IMR-90 (cell line): Measurements from ENCODE around the gene MPG. TPM values are rescaled to one million over a fixed set of nuclear protein-coding genes. Genes with fewer than 3 reads are reported as not detected.

ENCODE experiments used
- ATAC-seq: fragments of 200-7000 bp; cut with Tn5 transposase; 2 replicates; pipeline ENCODE4 v1.9.1; 2020; ENCODE audit warnings: low read depth, mild to moderate bottlenecking, moderate library complexity
- BruUV-seq: library from RNA; stranded (reverse); fragments of 400-500 nt; replicated peaks from 2 replicates; lab custom pipeline; 2021; lab: Mats Ljungman, UMichigan
- CTCF ChIA-PET: fragments of 300-600 bp; formaldehyde crosslinking; extraction: SDS; loops from one replicate; lab custom pipeline; 2021; ENCODE audit warnings: antibody characterized with exemption; lab: Yijun Ruan, JAX
- POLR2A ChIA-PET: fragments of 300-600 bp; sonication (Branson Sonifier 250); formaldehyde crosslinking; loops from one replicate; lab custom pipeline; 2022; ENCODE audit warnings: antibody characterized with exemption; ENCODE audit not compliant: unreplicated experiment; lab: Charles Lee
- DNase-seq: peaks from one replicate; pipeline ENCODE4 v3.0.0; 2013
- H2AFZ ChIP-seq: replicated peaks from 2 replicates; pipeline ENCODE3; 2013; ENCODE audit warnings: low read length, mild to moderate bottlenecking; ENCODE audit not compliant: poor library complexity
- H2AK5ac ChIP-seq: 2 replicates; pipeline ENCODE4 v1.6.1; 2013; ENCODE audit warnings: low read depth, low read length, inconsistent platforms
- H2AK9ac ChIP-seq: replicated peaks from 2 replicates; pipeline ENCODE3; 2013; ENCODE audit warnings: mild to moderate bottlenecking, low read depth, low read length, moderate library complexity; ENCODE audit not compliant: poor library complexity
- H2BK120ac ChIP-seq: 2 replicates; pipeline ENCODE4 v1.6.1; 2013; ENCODE audit warnings: low read depth, low read length, inconsistent platforms
- H2BK15ac ChIP-seq: 3 replicates; pipeline ENCODE4 v1.6.1; 2013; ENCODE audit warnings: low read depth, low read length, inconsistent platforms
- H2BK20ac ChIP-seq: 2 replicates; pipeline ENCODE4 v1.6.1; 2013; ENCODE audit warnings: low read depth, mild to moderate bottlenecking, inconsistent platforms, low read length, moderate library complexity
- H2BK5ac ChIP-seq: 2 replicates; pipeline ENCODE4 v1.6.1; 2013; ENCODE audit warnings: mild to moderate bottlenecking, low read depth, low read length, inconsistent platforms; ENCODE audit not compliant: poor library complexity, severe bottlenecking
- H3K14ac ChIP-seq: replicated peaks from 2 replicates; pipeline ENCODE4 v1.6.1; 2013; ENCODE audit warnings: low read depth, low read length, inconsistent platforms
- H3K18ac ChIP-seq: 2 replicates; pipeline ENCODE4 v1.6.1; 2013; ENCODE audit warnings: low read depth, low read length, control low read depth
- H3K23ac ChIP-seq: 2 replicates; pipeline ENCODE4 v1.6.1; 2013; ENCODE audit warnings: low read depth, low read length, inconsistent platforms
- H3K27ac ChIP-seq: 2 replicates; pipeline ENCODE4 v1.5.1; 2013; ENCODE audit warnings: mild to moderate bottlenecking, control low read depth, low read length; ENCODE audit not compliant: insufficient read depth
- H3K27me3 ChIP-seq: 2 replicates; pipeline ENCODE4 v1.6.1; 2013; ENCODE audit warnings: low read length; ENCODE audit not compliant: control insufficient read depth, insufficient read depth
- H3K36me3 ChIP-seq: 2 replicates; pipeline ENCODE4 v1.6.1; 2013; ENCODE audit warnings: low read length, mixed read lengths; ENCODE audit not compliant: control insufficient read depth, insufficient read depth
- H3K4ac ChIP-seq: 2 replicates; pipeline ENCODE4 v1.6.1; 2013; ENCODE audit warnings: low read depth, low read length, inconsistent platforms
- H3K4me1 ChIP-seq: 2 replicates; pipeline ENCODE4 v1.6.1; 2013; ENCODE audit warnings: low read length, mixed read lengths; ENCODE audit not compliant: control insufficient read depth, insufficient read depth
- H3K4me2 ChIP-seq: 2 replicates; pipeline ENCODE4 v1.6.1; 2013; ENCODE audit warnings: low read depth, mild to moderate bottlenecking, control low read depth, low read length, moderate library complexity
- H3K4me3 ChIP-seq: 2 replicates; pipeline ENCODE4 v1.5.1; 2013; ENCODE audit warnings: low read depth, mild to moderate bottlenecking, control low read depth, low read length, moderate library complexity; ENCODE audit not compliant: insufficient read depth
- H3K56ac ChIP-seq: 2 replicates; pipeline ENCODE4 v1.6.1; 2013; ENCODE audit warnings: low read length, inconsistent platforms; ENCODE audit not compliant: insufficient read depth; ENCODE audit errors: extremely low read depth
- H3K79me1 ChIP-seq, 2 experiments: 2 replicates each; pipeline ENCODE4 v1.6.1; 2013; ENCODE audit warnings: low read length in 2 of 2, inconsistent platforms in 1 of 2, low read depth in 1 of 2
- H3K9ac ChIP-seq: 2 replicates; pipeline ENCODE4 v1.6.1; 2013; ENCODE audit warnings: low read depth, low read length, control low read depth
- H3K9me1 ChIP-seq: 2 replicates; pipeline ENCODE4 v1.6.1; 2013; ENCODE audit warnings: low read length, inconsistent platforms; ENCODE audit not compliant: insufficient read depth
- H3K9me3 ChIP-seq: 2 replicates; pipeline ENCODE4 v1.6.1; 2013; ENCODE audit warnings: low read length; ENCODE audit not compliant: control insufficient read depth, insufficient read depth
- H4K20me1 ChIP-seq: 2 replicates; pipeline ENCODE4 v1.6.1; 2013; ENCODE audit warnings: low read length, inconsistent platforms; ENCODE audit not compliant: insufficient read depth
- H4K5ac ChIP-seq: 2 replicates; pipeline ENCODE4 v1.6.1; 2013; ENCODE audit warnings: mild to moderate bottlenecking, low read depth, low read length, control low read depth
- H4K8ac ChIP-seq, 2 experiments: 2 replicates each; pipeline ENCODE4 v1.6.1; 2013; ENCODE audit warnings: low read depth in 2 of 2, low read length in 2 of 2, control low read depth in 1 of 2, inconsistent platforms in 1 of 2
- H4K91ac ChIP-seq: 2 replicates; pipeline ENCODE4 v1.6.1; 2013; ENCODE audit warnings: low read depth, low read length, inconsistent platforms; ENCODE audit not compliant: insufficient read depth
- BHLHE40 ChIP-seq: fragments of 150-350 bp; IDR thresholded peaks from 2 replicates; pipeline ENCODE4 v1.6.1; 2016; ENCODE audit warnings: mild to moderate bottlenecking, low read depth, low read length
- MXI1 ChIP-seq: IDR thresholded peaks from 2 replicates; pipeline ENCODE4 v1.6.1; 2012; ENCODE audit warnings: low read depth, mild to moderate bottlenecking, low read length, moderate library complexity, borderline replicate concordance
- SMC3 ChIP-seq: fragments of 150-350 bp; IDR thresholded peaks from 2 replicates; pipeline ENCODE4 v1.6.1; 2016; ENCODE audit warnings: low read depth, mild to moderate bottlenecking, antibody characterized with exemption, low read length, moderate library complexity
- WGBS, 2 experiments: methylation state at CpG; one replicate each; pipeline versions ENCODE4 v1.1.5 to v1.1.7; 2013; ENCODE audit warnings: missing lambda C conversion rate in 2 of 2; ENCODE audit not compliant: insufficient read length in 1 of 2; ENCODE audit errors: extremely low coverage in 2 of 2; 5-methylcytosine and 5-hydroxymethylcytosine counted together
- dilution Hi-C: fragments of 300-500 bp; cut with HindIII; formaldehyde crosslinking; loops from one replicate; pipeline ENCODE4 v1.14.3; 2018; ENCODE audit warnings: low sequenced_read_pairs; ENCODE audit not compliant: unreplicated experiment
- in situ Hi-C: fragments of 300-500 bp; cut with MboI; formaldehyde crosslinking; loops from 3 replicates; pipeline ENCODE4 v1.14.3; 2019; ENCODE audit warnings: low sequenced_read_pairs, inconsistent platforms, mixed read lengths
- intact Hi-C: fragments of 100-400 bp; cut with micrococcal nuclease; formaldehyde crosslinking; loops from 2 replicates; pipeline ENCODE4 v1.10.0; 2022
- polyA plus RNA-seq, 3 experiments: library from polyadenylated mRNA; depleted of rRNA; stranded (reverse); fragments of >200 nt; gene quantifications; 2 replicates each; pipeline ENCODE4 v1.2.3, GENCODE V29; 2012; ENCODE audit warnings: low replicate concordance in 1 of 3
- total RNA-seq: library from RNA; depleted of rRNA; stranded (reverse); fragments of >200 nt; gene quantifications from 2 replicates; pipeline ENCODE4 v1.2.3, GENCODE V29; 2012
- TF ChIP-seq, protein P1 (sequence below): fragments of 150-350 bp; IDR thresholded peaks from 2 replicates; pipeline ENCODE4 v1.6.1; 2017; ENCODE audit warnings: mild to moderate bottlenecking, antibody characterized with exemption, low read length, low read depth
- TF ChIP-seq, protein P2 (sequence below): conservative IDR thresholded peaks from 2 replicates; pipeline ENCODE4 v1.5.1; 2012; ENCODE audit warnings: mild to moderate bottlenecking, low read depth, low read length, improper control_type of control experiment

The MPG gene
- total and polyA plus RNA-seq, 2 of the 4 experiments (the other 2 are of a cell fraction), result 66.7 to 135 TPM

DNA sequence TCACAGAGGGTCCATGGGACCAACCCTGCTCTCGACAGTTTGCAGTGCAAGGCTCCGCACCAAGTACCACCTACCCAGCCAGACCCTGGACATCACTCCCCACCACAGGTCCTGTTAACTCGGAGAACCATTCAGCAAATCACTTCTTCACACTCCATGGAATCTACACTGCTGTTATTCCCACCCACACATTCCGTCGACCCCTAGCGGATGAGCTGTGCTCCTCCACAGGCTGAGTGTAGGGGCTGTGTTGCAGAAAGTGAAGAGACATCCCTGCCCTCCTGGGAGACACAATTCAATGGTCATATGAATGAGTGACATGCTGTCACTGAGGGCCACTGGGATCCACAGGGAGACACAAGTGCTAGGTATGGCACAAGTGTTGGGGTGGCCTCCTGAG is 27.5 kb downstream of the MPG start:
- Histone ChIP-seq H4K91ac (no peak overlapping the region), H2AK9ac (peak overlapping the region; percentile 58), H3K4me1 (no peaks in the 10 kb centered on the region), H4K5ac (no peak overlapping the region), H4K20me1 (peaks cover 14% of the 10 kb centered on the region; the same call in 1 of the 2 replicates), H2AK5ac (no peak overlapping the region), H2BK15ac (no peak overlapping the region), H3K9me1 (no peaks in the 10 kb centered on the region), H3K4ac (no peak overlapping the region), H2BK120ac (no peak overlapping the region), H3K27me3 (no peaks in the 10 kb centered on the region), H3K79me1 (peaks cover 3 to 17% of the 10 kb centered on the region in 2 experiments; a peak in 2 of 4 replicates), H3K23ac (no peak overlapping the region), H2BK20ac (no peak overlapping the region), H3K36me3 (peaks cover 32% of the 10 kb centered on the region), H3K9me3 (no peaks in the 10 kb centered on the region), H3K27ac (no peak overlapping the region), H3K9ac (no peak overlapping the region), H3K4me2 (no peak overlapping the region), H4K8ac (no peak overlapping the region), H2AFZ (no peak overlapping the region), H2BK5ac (no peak overlapping the region), H3K14ac (no peak overlapping the region), H3K18ac (no peak overlapping the region), H3K4me3 (no peak overlapping the region), H3K56ac (no peak overlapping the region)
- dilution Hi-C loops, result no loop called here
- ATAC-seq, result no peak
- no peak for DNase-seq
- in situ Hi-C loops, result loop anchor here (5.0 kb wide), 1 partner anchor 77 kb away; the partner anchor contains the start of gene HBQ1
- ChIA-PET CTCF (interaction anchor here (1.0 to 2.8 kb wide), 3 partner anchors 9 to 257 kb away, joined by 3 to 11 read pairs (median 6); no protein-coding TSS in a partner anchor), POLR2A (no interaction called here)
- no TSS peak for BruUV-seq
- WGBS, 2 experiments, result no CpG with 5 or more reads among the region's 6 CpGs
- intact Hi-C loops, result no loop called here
- TF ChIP-seq, protein P1, sequence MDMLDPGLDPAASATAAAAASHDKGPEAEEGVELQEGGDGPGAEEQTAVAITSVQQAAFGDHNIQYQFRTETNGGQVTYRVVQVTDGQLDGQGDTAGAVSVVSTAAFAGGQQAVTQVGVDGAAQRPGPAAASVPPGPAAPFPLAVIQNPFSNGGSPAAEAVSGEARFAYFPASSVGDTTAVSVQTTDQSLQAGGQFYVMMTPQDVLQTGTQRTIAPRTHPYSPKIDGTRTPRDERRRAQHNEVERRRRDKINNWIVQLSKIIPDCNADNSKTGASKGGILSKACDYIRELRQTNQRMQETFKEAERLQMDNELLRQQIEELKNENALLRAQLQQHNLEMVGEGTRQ, result no peak
- TF ChIP-seq, protein P2, sequence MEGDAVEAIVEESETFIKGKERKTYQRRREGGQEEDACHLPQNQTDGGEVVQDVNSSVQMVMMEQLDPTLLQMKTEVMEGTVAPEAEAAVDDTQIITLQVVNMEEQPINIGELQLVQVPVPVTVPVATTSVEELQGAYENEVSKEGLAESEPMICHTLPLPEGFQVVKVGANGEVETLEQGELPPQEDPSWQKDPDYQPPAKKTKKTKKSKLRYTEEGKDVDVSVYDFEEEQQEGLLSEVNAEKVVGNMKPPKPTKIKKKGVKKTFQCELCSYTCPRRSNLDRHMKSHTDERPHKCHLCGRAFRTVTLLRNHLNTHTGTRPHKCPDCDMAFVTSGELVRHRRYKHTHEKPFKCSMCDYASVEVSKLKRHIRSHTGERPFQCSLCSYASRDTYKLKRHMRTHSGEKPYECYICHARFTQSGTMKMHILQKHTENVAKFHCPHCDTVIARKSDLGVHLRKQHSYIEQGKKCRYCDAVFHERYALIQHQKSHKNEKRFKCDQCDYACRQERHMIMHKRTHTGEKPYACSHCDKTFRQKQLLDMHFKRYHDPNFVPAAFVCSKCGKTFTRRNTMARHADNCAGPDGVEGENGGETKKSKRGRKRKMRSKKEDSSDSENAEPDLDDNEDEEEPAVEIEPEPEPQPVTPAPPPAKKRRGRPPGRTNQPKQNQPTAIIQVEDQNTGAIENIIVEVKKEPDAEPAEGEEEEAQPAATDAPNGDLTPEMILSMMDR, result no peak
- TF ChIP-seq MXI1, result no peak
- TF ChIP-seq BHLHE40, result no peak
- no peak for TF ChIP-seq SMC3
